HepG2 (cell line): Measurements from ENCODE around the gene HS3ST2. TPM values are rescaled to one million over a fixed set of nuclear protein-coding genes. Genes with fewer than 3 reads are reported as not detected.

Experiments used
- ATAC-seq: fragments of 200-7000 bp; cut with Tn5 transposase; 3 replicates; pipeline ENCODE4 v1.9.1; 2020; ENCODE audit warnings: mild to moderate bottlenecking, moderate library complexity
- BruUV-seq: library from RNA; stranded (reverse); fragments of 400-500 nt; replicated peaks from 2 replicates; lab custom pipeline; 2021; lab: Mats Ljungman, UMichigan
- CTCF ChIA-PET: fragments of 300-600 bp; formaldehyde crosslinking; extraction: SDS; loops from one replicate; lab custom pipeline; 2021; ENCODE audit warnings: low total read pairs, inconsistent platforms, low intra/inter-chr PET ratio; lab: Yijun Ruan, JAX
- POLR2A ChIA-PET: fragments of 350-600 bp; sonication (Branson Sonifier 250); formaldehyde crosslinking; loops from one replicate; lab custom pipeline; 2020; ENCODE audit warnings: antibody characterized with exemption, inconsistent platforms; lab: Yijun Ruan, JAX
- DNase-seq: peaks from one replicate; pipeline ENCODE4 v3.0.0-alpha.2; 2015; ENCODE audit warnings: low spot score
- FAIRE-seq: peaks from 3 replicates; lab custom pipeline; 2011; peaks lifted over from hg19 to GRCh38; lab: Jason Lieb, UNC
- H2AFZ ChIP-seq: one replicate; pipeline ENCODE4 v1.6.1; 2011; ENCODE audit warnings: low read length, inconsistent platforms
- H3K27ac ChIP-seq: fragments of 300-600 bp; 3 replicates; pipeline ENCODE4 v1.8.0; 2011; ENCODE audit warnings: mixed run types, mild to moderate bottlenecking, mixed read lengths, low read length, inconsistent platforms; ENCODE audit not compliant: insufficient read depth; ENCODE audit errors: extremely low read length
- H3K27me3 ChIP-seq, 2 experiments: fragments of 200-600 bp in 1 of 2; 2 replicates in 1 of 2; 3 replicates in 1 of 2; pipeline versions ENCODE4 v1.6.0 to v1.8.0; 2011; ENCODE audit warnings: low read length in 2 of 2, mild to moderate bottlenecking in 2 of 2, moderate library complexity in 2 of 2, inconsistent platforms in 1 of 2; ENCODE audit not compliant: insufficient read depth in 2 of 2, control insufficient read depth in 1 of 2
- H3K36me3 ChIP-seq, 2 experiments: fragments of 200-600 bp in 1 of 2; replicated peaks in 1 of 2; 2 replicates in 1 of 2; 3 replicates in 1 of 2; pipeline versions ENCODE4 v1.5.1 to v1.8.0; 2011; ENCODE audit warnings: low read length in 2 of 2, inconsistent platforms in 1 of 2; ENCODE audit not compliant: insufficient read depth in 2 of 2, control insufficient read depth in 1 of 2
- H3K4me1 ChIP-seq: 2 replicates; pipeline ENCODE4 v1.5.1; 2012; ENCODE audit warnings: low read length, inconsistent platforms; ENCODE audit not compliant: insufficient read depth
- H3K4me2 ChIP-seq: 2 replicates; pipeline ENCODE4 v1.6.0; 2011; ENCODE audit warnings: low read depth, low read length, inconsistent platforms
- H3K4me3 ChIP-seq, 3 experiments: fragments of 200-600 bp in 1 of 3; sonication (generic), shearing (Covaris generic) in 1 of 3; replicated peaks in 1 of 3; 2 replicates each; pipeline ENCODE4 v1.5.1; 2011 to 2016; ENCODE audit warnings: low read length in 3 of 3, inconsistent platforms in 2 of 3, low read depth in 2 of 3, mild to moderate bottlenecking in 2 of 3, control low read depth in 1 of 3, mixed read lengths in 1 of 3; ENCODE audit not compliant: insufficient read depth in 1 of 3
- H3K79me2 ChIP-seq: one replicate; pipeline ENCODE4 v1.6.1; 2011; ENCODE audit warnings: low read length, inconsistent platforms; ENCODE audit not compliant: insufficient read depth
- H3K9ac ChIP-seq: 2 replicates; pipeline ENCODE4 v1.6.0; 2011; ENCODE audit warnings: mild to moderate bottlenecking, low read depth, low read length, inconsistent platforms; ENCODE audit not compliant: insufficient read depth
- H3K9me3 ChIP-seq: 2 replicates; pipeline ENCODE4 v1.5.1; 2012; ENCODE audit warnings: mild to moderate bottlenecking, low read length
- H4K20me1 ChIP-seq: 2 replicates; pipeline ENCODE4 v1.6.0; 2011; ENCODE audit warnings: inconsistent platforms, mild to moderate bottlenecking, low read length, moderate library complexity; ENCODE audit not compliant: insufficient read depth
- FOXK2 ChIP-seq: fragments of 450-650 bp; IDR thresholded peaks from 2 replicates; pipeline ENCODE4 v1.6.1; 2016
- FOXP1 ChIP-seq, 2 experiments: fragments of 450-650 bp in 1 of 2; IDR thresholded peaks; 2 replicates each; pipeline ENCODE4 v1.6.1; 2017 to 2018; ENCODE audit warnings: antibody characterized with exemption in 1 of 2
- GFI1 ChIP-seq: sonication (generic); formaldehyde crosslinking; IDR thresholded peaks from 2 replicates; pipeline ENCODE4 v1.5.0; 2020; ENCODE audit warnings: missing genetic modification reagents, mild to moderate bottlenecking, borderline replicate concordance
- KDM6A ChIP-seq: IDR thresholded peaks from 2 replicates; pipeline ENCODE4 v1.6.1; 2016; ENCODE audit warnings: low read depth
- NBN ChIP-seq: fragments of 450-650 bp; conservative IDR thresholded peaks from 2 replicates; pipeline ENCODE4 v1.6.1; 2017
- PLRG1 ChIP-seq: fragments of 450-650 bp; conservative IDR thresholded peaks from 2 replicates; pipeline ENCODE4 v1.6.1; 2016
- RBAK ChIP-seq: sonication (generic); formaldehyde crosslinking; IDR thresholded peaks from 2 replicates; pipeline ENCODE4 v1.5.1; 2020; ENCODE audit warnings: mild to moderate bottlenecking, missing genetic modification reagents
- SMAD3 ChIP-seq: sonication (generic); formaldehyde crosslinking; IDR thresholded peaks from 2 replicates; pipeline ENCODE4 v1.4.0; 2020; ENCODE audit warnings: missing genetic modification reagents
- ZNF282 ChIP-seq: fragments of 450-650 bp; IDR thresholded peaks from 2 replicates; pipeline ENCODE4 v1.6.1; 2018; ENCODE audit not compliant: partially characterized antibody
- WGBS: methylation state at CpG from one replicate; pipeline ENCODE4 v1.1.6; 2017; ENCODE audit warnings: low lambda C conversion rate; 5-methylcytosine and 5-hydroxymethylcytosine counted together
- in situ Hi-C: cut with HindIII; loops from 2 replicates; pipeline ENCODE4 v1.10.0; 2017; ENCODE audit warnings: low pct_unique_long_range_greater_than_20kb; ENCODE audit not compliant: extremely low pct_ligation_motif_present
- intact Hi-C: fragments of 100-400 bp; cut with micrococcal nuclease; formaldehyde crosslinking; loops from one replicate; pipeline ENCODE4 v1.10.0; 2022; ENCODE audit not compliant: unreplicated experiment
- polyA plus RNA-seq, 8 experiments: library from polyadenylated mRNA; depleted of rRNA in 3 of 8; stranded (reverse) in 7 of 8; unstranded in 1 of 8; fragments of >200 nt; fragmentation: Illumina TruSeq in 4 of 8; extraction: Trizol in 4 of 8; gene quantifications; 2 replicates each; pipeline versions ENCODE4 v1.2.1 to v1.2.3, GENCODE V29; 2011 to 2016; ENCODE audit warnings: low read depth in 4 of 8, missing spikeins in 1 of 8, mixed read lengths in 1 of 8; ENCODE audit not compliant: insufficient read depth in 1 of 8
- total RNA-seq, 5 experiments: library from RNA; depleted of rRNA; stranded (reverse); fragments of >200 nt; fragmentation: Illumina TruSeq; extraction: Trizol; gene quantifications; 2 replicates each; pipeline ENCODE4 v1.2.3, GENCODE V29; 2016; ENCODE audit warnings: low read depth in 1 of 5
- TF ChIP-seq, protein P1 (sequence below): sonication (generic); formaldehyde crosslinking; IDR thresholded peaks from 2 replicates; pipeline ENCODE4 v1.5.0; 2020; ENCODE audit warnings: missing genetic modification reagents

The HS3ST2 gene
- total and polyA plus RNA-seq, 2 of the 13 experiments (the other 11 are each of a cell fraction or from before 2014, with no cell fraction given), result not detected

GRCh38 chr16:22775220-22775922 lies 38.6 kb upstream of the HS3ST2 start:
- no peaks in the 10 kb centered on the region for H3K9me3 ChIP-seq
- no TSS peak for BruUV-seq
- WGBS, result 16% methylated on average over 6 of the region's 6 CpGs
- H3K9ac ChIP-seq, result no peak overlapping the region
- FAIRE-seq, result no peak
- no peak for ATAC-seq
- no peaks in the 10 kb centered on the region for H4K20me1 ChIP-seq
- no peak overlapping the region for H3K4me3 ChIP-seq
- ChIA-PET CTCF (no interaction called here), POLR2A (no interaction called here)
- intact Hi-C loops (no loop called here), in situ Hi-C loops (no loop called here)
- TF ChIP-seq, protein P1, sequence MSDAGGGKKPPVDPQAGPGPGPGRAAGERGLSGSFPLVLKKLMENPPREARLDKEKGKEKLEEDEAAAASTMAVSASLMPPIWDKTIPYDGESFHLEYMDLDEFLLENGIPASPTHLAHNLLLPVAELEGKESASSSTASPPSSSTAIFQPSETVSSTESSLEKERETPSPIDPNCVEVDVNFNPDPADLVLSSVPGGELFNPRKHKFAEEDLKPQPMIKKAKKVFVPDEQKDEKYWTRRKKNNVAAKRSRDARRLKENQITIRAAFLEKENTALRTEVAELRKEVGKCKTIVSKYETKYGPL (CRISPR knock-in tag), result no peak
- TF ChIP-seq ZNF282 (peak; percentile 39), KDM6A (no peak), NBN (0 out of 2 replicates have a peak, but pooled peaks have one; percentile 82), FOXP1 (IDR thresholded peaks at IDR 0.05) (0 out of 2 replicates have a peak, but pooled peaks have one; percentile 44), FOXP1 (CRISPR knock-in tag; IDR thresholded peaks at IDR 0.05) (no peak), PLRG1 (peak; percentile 92; the same call in 1 of the 2 replicates), FOXK2 (0 out of 2 replicates have a peak, but pooled peaks have one; percentile 30)
- no peak overlapping the region for H3K27ac ChIP-seq
- no peak overlapping the region for H3K4me2 ChIP-seq
- no peak overlapping the region for H2AFZ ChIP-seq
- no peaks in the 10 kb centered on the region for H3K79me2 ChIP-seq
- H3K36me3 ChIP-seq, result no peaks in the 10 kb centered on the region
- H3K4me1 ChIP-seq, result no peaks in the 10 kb centered on the region
- DNase-seq, result no peak
- H3K27me3 ChIP-seq, result no peaks in the 10 kb centered on the region

GRCh38 chr16:22781480-22781879 lies 32.5 kb upstream of the HS3ST2 start:
- DNase-seq (no peak), ATAC-seq (no peak), FAIRE-seq (no peak)
- POLR2A ChIA-PET, result no interaction called here
- Histone ChIP-seq H3K79me2 (no peaks in the 10 kb centered on the region), H3K4me2 (no peak overlapping the region), H3K27ac (no peak overlapping the region), H3K36me3 (no peaks in the 10 kb centered on the region), H4K20me1 (no peaks in the 10 kb centered on the region), H3K4me1 (no peaks in the 10 kb centered on the region), H3K9me3 (no peaks in the 10 kb centered on the region), H3K9ac (no peak overlapping the region), H3K4me3 (no peak overlapping the region), H2AFZ (no peak overlapping the region), H3K27me3 (peaks cover 2 to 31% of the 10 kb centered on the region in 2 experiments; a peak in 4 of 5 replicates)
- CTCF ChIA-PET, result no interaction called here
- in situ Hi-C loops, result no loop called here
- 39% methylated on average over 8 of the region's 8 CpGs for WGBS
- no TSS peak for BruUV-seq
- intact Hi-C loops, result loop anchor here (10.0 kb wide), 1 partner anchor 57 kb away; no protein-coding TSS in a partner anchor
- TF ChIP-seq GFI1, result no peak
- TF ChIP-seq RBAK (CRISPR knock-in tag), result no peak
- TF ChIP-seq SMAD3 (CRISPR knock-in tag), result no peak
